K562 (cell line): Measurements from ENCODE around the gene RAG2. TPM values are rescaled to one million over a fixed set of nuclear protein-coding genes. Genes with fewer than 3 reads are reported as not detected.
A peak's percentile ranks its signal among the peaks of the same experiment; 100 is the strongest.

Experiments used
- BMI1 ChIP-seq: fragments of 150-350 bp; IDR thresholded peaks from 2 replicates; pipeline ENCODE4 v1.6.1; 2014; ENCODE audit warnings: low read length
- FOXP1 ChIP-seq: sonication (generic); formaldehyde crosslinking; IDR thresholded peaks from 2 replicates; pipeline ENCODE4 v1.8.0; 2022; ENCODE audit warnings: mild to moderate bottlenecking, missing genetic modification reagents
- MCM5 ChIP-seq: fragments of 450-650 bp; IDR thresholded peaks from 2 replicates; pipeline ENCODE4 v1.6.1; 2016; ENCODE audit warnings: low read depth
- NCOA2 ChIP-seq, 2 experiments: fragments of 450-650 bp; IDR thresholded peaks; 2 replicates each; pipeline ENCODE4 v1.6.1; 2018; ENCODE audit warnings: mild to moderate bottlenecking in 2 of 2, moderate library complexity in 1 of 2; ENCODE audit not compliant: partially characterized antibody in 2 of 2
- RUNX1 ChIP-seq: sonication (generic); IDR thresholded peaks from 2 replicates; pipeline ENCODE4 v1.6.1; 2016; ENCODE audit warnings: antibody characterized with exemption, low read depth
- SAP30 ChIP-seq: fragments of 200-600 bp; sonication (generic); IDR thresholded peaks from 2 replicates; pipeline ENCODE4 v1.6.1; 2012; ENCODE audit warnings: borderline replicate concordance, low read depth, mild to moderate bottlenecking, moderate library complexity, low read length, control low read depth, inconsistent platforms; ENCODE audit not compliant: insufficient read depth, poor library complexity, severe bottlenecking
- ZSCAN29 ChIP-seq: fragments of 450-650 bp; IDR thresholded peaks from 2 replicates; pipeline ENCODE4 v1.6.1; 2017
- polyA plus RNA-seq, 8 experiments: library from polyadenylated mRNA; depleted of rRNA in 4 of 8; stranded (reverse) in 5 of 8; unstranded in 3 of 8; fragments of >200 nt; fragmentation: Nextera tagmentation in 2 of 8; fragmentation: Illumina TruSeq in 1 of 8; extraction: Ambion mirVana in 2 of 8; extraction: Trizol in 1 of 8; gene quantifications; 2 replicates each; pipeline versions ENCODE4 v1.2.1 to v1.2.3, GENCODE V29; 2011 to 2014; ENCODE audit warnings: inconsistent platforms in 1 of 8, missing spikeins in 1 of 8
- total RNA-seq, 7 experiments: library from RNA; depleted of rRNA in 6 of 7; stranded (reverse); fragments of >200 nt in 6 of 7; fragmentation: Illumina TruSeq in 2 of 7; extraction: Trizol in 2 of 7; gene quantifications; 2 replicates each; pipeline versions ENCODE4 v1.2.1 to v1.2.3, GENCODE V29; 2011 to 2021; ENCODE audit warnings: low replicate concordance in 1 of 7
- TF ChIP-seq, protein P1 (sequence below), 3 experiments: IDR thresholded peaks in 2 of 3; conservative IDR thresholded peaks in 1 of 3; 2 replicates each; pipeline ENCODE4 v1.5.1; 2011 to 2012; ENCODE audit warnings: low read length in 3 of 3, mild to moderate bottlenecking in 3 of 3, control low read depth in 2 of 3, improper control_type of control experiment in 1 of 3, inconsistent platforms in 1 of 3, low read depth in 1 of 3, mixed read lengths in 1 of 3, moderate library complexity in 1 of 3; ENCODE audit not compliant: insufficient read depth in 2 of 3
- TF ChIP-seq, protein P2 (sequence below): sonication (generic); formaldehyde crosslinking; IDR thresholded peaks from 2 replicates; pipeline ENCODE4 v1.5.0; 2020; ENCODE audit warnings: missing genetic modification reagents

The RAG2 gene
- total and polyA plus RNA-seq, 9 of the 15 experiments (the other 6 are each of a cell fraction or from before 2014, with no cell fraction given), result 0.06 to 2.7 (median 0.26) TPM; not detected in 3

DNA sequence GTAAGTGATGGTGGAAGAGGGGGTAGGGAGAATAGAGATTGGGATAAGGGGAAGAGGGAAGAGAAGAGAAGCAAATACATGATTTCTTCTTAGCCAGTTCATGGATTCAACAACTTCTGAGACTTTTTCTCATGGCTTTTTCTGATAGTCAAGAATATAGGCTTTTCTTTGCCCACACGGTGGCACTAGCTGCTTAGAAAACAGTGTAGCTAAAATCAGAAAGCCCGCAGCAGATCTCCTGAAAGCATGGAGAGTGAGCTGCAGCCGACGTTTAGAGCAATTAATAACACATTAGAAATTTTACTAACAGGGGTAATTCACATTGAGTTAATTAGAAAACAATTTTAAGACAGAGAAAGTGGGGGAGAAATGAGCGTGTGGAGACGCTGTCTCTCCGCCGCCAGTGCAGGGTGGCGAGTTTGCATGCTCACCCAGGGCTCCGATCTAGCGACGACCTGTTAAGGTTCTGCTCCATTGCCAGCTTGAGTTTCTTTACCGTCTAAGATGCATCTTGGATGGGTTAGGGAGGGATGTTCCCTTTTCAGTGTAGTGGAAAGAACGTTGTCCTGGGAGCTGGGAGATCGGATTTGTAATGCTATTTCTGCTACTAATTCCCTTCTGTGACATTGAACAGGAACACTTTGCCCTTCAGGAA lies 33.5 kb downstream of the RAG2 start (continued):
- TF ChIP-seq SAP30, result no peak
- TF ChIP-seq FOXP1 (CRISPR knock-in tag), result no peak
- TF ChIP-seq BMI1, result no peak
- TF ChIP-seq NCOA2 (IDR thresholded peaks at IDR 0.05; ENCODE audit: partially characterized antibody in 2 of 2), result no peak
- TF ChIP-seq ZSCAN29, result no peak
- TF ChIP-seq, protein P1, sequence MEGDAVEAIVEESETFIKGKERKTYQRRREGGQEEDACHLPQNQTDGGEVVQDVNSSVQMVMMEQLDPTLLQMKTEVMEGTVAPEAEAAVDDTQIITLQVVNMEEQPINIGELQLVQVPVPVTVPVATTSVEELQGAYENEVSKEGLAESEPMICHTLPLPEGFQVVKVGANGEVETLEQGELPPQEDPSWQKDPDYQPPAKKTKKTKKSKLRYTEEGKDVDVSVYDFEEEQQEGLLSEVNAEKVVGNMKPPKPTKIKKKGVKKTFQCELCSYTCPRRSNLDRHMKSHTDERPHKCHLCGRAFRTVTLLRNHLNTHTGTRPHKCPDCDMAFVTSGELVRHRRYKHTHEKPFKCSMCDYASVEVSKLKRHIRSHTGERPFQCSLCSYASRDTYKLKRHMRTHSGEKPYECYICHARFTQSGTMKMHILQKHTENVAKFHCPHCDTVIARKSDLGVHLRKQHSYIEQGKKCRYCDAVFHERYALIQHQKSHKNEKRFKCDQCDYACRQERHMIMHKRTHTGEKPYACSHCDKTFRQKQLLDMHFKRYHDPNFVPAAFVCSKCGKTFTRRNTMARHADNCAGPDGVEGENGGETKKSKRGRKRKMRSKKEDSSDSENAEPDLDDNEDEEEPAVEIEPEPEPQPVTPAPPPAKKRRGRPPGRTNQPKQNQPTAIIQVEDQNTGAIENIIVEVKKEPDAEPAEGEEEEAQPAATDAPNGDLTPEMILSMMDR (IDR thresholded peaks at IDR 0.05 in 2 of 3, conservative IDR thresholded peaks at IDR 0.05 in 1 of 3; ENCODE audit: insufficient read depth in 2 of 3, low read depth in 1 of 3, low read length in 3 of 3), result peak; percentile 66 to 77 (median 68); a peak in 5 of 6 replicates
- TF ChIP-seq, protein P2, sequence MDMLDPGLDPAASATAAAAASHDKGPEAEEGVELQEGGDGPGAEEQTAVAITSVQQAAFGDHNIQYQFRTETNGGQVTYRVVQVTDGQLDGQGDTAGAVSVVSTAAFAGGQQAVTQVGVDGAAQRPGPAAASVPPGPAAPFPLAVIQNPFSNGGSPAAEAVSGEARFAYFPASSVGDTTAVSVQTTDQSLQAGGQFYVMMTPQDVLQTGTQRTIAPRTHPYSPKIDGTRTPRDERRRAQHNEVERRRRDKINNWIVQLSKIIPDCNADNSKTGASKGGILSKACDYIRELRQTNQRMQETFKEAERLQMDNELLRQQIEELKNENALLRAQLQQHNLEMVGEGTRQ (CRISPR knock-in tag), result no peak
- no peak for TF ChIP-seq MCM5
- no peak for TF ChIP-seq RUNX1
